HG02970 (cell line): ENCODE data around the gene DARS1.

Experiments
- ATAC-seq: cut with Tn5 transposase; IDR thresholded peaks from one replicate; pipeline ENCODE4 v1.9.1; 2021; ENCODE audit warnings: mild to moderate bottlenecking, moderate library complexity, moderate number of reproducible peaks; ENCODE audit not compliant: unreplicated experiment, low FRiP score

DARS1 gene

DNA sequence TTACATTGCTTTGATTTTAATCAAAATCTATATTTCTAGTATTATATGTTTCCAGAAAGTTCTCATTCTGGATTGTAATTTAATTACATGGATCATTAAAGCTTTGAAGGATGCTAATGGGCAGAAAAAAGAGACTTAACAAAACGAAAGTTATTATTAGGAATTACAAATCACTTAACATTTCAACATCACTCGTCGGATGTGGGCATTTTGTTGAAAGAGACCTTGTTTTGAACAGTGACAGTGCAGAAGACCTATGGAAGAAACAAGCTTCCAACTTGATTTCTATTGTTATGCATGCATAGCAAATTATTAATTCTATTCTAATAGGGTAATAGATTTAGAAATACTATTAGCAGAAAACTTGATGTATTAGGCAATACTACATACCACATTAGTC, 31.4 kb upstream of the DARS1 start:
- no peak for ATAC-seq

DNA sequence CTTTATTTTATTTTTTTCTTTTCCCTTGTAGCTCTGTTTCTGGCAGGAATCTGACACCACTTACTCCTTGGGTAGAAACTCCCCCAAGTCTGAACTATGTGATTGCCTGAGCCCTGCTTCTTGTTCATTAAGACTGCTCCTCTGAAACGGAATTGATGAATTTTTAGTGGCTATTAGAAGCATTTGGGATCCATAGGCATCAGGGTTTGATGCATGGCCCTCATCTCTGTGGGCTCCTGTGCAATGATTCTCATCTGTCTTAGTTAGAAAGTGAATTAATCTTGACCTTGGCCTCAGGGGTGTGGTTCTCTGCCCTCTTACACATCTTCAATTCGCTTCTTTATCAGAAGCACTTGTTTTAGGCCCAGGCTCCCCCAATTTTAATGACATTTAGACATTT, 31.0 kb upstream of the DARS1 start:
- no peak for ATAC-seq

DNA sequence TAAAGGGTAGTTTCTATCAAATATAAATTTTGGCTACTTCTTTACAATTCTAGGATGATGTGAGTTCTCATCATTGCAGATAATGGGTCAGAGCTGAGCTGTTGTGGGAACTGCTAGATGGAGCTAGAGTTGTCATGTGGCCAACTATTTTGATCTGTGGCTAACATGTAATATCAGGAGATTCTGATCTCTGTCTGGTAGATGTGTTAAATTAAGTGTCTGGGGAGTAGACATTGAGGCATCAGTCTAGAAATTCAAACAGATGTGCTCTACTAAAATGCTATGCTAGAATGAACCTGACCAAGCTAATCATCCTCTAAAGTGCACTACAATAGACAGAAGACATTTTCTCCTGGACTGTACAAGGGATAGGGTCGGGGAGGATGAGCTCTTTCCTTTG, 30.3 kb upstream of the DARS1 start:
- no peak for ATAC-seq

DNA sequence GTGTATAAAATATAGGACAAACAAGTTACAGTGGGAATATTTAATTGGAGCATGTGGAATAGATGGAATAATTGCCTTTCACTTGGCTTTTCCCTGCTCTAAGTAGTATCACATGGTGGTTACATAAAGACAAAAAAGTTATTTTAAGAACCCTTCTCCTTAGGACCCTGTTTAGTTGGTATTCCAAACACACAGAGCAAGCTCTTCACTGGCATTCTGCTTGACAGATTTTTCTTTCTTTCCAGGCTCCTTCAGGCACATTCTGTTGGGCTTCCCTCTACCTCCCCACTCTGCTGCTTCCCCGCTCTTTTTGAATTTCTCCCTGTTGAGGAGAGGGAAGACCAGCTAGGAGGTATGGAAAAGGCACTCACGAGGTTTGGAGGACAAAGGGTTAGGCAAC, 29.0 kb upstream of the DARS1 start:
- ATAC-seq = no peak

DNA sequence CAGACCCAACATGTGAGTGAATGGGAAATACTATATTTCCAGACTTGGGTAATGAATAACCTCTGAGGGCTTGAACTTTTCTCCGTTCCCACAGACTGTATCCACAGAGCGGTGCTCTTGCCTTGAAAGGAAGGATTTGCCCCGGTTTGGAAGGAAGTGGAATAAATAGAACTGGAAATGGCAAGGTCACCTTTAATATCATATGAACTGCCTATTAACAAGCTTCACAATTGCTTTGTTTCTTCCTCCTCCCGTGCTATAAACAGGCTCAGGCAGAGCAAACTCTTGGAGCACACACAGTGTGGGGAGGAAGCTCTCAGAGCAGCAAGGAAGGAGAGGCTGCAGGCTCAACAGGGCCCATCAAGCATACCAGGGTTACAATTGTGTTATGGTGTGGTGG, 28.5 kb upstream of the DARS1 start:
- ATAC-seq = no peak

DNA sequence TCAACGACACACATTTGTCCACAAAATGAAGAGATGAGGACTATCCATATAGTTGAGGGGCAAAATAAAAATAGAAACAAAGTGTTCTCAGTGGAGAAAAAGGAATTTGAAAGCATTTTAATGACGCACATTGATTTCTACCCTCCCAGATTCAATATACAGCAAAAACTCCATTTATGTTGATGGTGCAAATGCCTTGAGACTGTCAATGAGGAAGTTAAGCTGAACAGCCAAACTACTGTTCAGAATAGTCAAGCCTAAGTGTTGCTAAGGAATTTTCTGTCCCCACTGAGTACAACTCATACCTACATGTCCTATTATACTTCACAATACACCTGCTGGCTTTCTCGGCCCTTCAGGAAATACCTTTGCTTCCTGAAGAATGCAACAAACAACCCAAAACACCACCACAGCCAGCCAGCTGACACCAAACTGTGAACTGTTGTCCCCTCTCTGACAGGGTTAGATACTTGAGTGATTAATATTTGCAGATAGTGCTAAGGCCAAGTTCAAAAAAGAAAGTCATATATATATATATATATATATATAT, 27.8 kb upstream of the DARS1 start:
- no peak for ATAC-seq

DNA sequence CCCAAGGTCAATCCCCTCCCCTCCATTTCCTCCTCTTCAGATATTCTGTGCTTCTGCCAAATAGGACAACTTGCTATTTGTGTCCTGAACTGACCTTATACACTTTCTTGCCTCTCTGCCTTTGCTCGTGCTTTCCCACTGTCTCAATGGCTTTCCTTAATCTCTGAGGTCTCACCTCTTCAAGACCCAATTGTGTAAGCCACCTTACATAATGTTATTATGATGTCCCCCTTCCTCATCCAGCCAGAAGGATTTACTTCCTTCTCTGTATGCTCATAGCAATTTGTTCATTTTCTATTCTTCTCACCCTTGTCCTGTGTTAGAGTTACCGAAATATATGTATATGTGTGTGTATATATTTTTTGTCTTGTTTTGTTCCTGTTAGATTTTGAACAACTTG, 26.9 kb upstream of the DARS1 start:
- ATAC-seq = no peak

DNA sequence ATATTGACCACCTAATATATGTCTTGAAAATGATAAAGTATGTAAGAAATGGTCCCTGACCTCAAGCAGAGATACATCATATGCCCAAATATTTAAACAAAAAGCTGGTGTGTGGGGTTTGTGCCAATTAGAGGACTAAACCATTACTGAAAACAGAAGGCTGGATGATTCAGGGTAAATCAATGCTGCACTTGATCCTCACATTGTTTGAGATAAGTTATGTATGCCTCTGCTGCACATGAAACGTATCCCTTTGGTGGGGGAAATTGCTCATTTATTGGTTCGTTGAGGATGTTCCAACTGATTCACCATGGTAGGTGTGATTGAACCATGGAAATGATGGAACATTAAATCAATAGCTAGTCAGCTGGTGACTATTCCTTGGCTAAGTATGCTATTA, 24.7 kb upstream of the DARS1 start:
- ATAC-seq = no peak

DNA sequence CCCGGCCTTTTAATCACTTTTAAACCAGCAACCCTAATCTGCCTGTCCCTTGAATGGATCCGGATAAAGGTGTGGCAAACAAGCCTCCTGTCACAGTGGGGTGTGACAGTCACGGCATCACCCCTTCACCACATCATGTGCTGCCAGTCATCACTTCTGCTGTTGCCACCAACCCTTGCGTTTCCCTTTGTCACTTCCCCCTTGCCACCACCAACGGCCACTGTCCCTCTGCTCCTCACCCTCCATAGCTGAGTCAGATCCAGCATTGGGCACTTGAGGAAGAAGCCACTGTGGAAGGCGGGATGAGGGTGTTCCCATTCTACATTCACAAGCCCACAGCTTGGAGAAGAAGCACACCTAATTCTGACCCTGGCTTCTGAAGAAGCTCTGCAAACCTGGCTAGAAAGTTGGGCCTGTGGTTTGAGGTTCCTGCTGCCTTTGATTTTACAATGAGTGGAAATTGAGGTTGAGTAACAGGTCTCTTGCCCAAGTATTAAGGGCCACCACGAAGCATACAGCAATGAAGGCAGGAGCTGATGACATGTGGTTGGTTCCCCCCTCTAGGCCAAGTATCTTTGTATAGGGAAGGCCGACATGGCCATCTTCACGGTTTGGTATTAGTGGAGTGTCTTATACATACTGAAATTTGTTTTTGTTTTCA, 22.9 kb upstream of the DARS1 start:
- no peak for ATAC-seq

DNA sequence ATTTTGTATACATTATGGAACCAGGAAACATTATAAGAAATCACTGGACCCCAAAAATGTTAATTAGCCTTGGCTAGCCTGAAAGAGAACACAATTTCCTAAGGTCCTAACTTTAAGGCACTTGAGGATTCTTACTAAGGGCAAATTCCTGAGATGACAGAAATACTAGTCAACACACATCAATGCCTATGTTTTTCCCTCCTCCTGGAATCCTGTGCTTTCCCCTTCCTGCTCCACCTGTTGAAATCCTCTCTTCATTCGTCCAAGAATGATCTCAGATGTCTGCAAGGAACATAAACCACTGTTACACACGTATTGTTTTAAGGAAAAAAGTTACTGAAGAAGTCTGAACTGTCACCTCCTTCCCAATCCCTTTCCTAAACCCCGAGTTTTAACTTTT, 21.2 kb upstream of the DARS1 start:
- no peak for ATAC-seq

DNA sequence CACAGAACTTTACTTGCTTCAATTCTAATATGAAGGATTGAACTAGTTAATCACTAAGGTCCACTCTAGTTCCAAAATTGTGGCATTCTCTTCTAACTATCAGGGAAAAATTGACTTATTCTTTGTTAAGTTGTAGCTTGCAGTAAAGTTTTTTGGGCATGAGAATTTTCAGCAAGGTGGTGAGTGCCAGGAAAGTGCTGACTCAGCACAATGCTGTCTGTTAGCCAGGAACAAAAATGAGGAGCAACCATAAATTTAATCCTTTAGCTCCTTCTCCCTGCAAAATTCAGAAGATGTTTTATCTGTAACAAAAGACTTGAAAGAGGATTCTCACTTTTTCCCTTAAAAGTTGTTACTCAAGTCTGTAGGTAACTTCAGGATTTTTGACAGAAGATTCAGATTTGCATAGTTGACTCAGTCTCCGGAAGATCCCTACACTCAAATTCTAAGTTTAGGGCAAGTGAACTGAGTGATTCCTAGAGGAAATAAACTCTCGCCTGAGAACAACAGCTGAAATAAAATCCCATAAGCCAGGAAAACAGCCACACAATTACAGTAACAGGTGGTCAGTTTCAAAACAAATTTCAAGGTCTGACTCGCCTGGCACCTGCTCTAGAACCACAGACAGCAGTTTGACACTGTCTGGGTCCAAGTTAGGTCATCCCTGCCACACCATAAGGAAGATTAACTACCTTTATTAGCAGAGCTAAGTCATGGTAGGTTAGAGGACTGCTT, 20.2 kb upstream of the DARS1 start:
- ATAC-seq = no peak

DNA sequence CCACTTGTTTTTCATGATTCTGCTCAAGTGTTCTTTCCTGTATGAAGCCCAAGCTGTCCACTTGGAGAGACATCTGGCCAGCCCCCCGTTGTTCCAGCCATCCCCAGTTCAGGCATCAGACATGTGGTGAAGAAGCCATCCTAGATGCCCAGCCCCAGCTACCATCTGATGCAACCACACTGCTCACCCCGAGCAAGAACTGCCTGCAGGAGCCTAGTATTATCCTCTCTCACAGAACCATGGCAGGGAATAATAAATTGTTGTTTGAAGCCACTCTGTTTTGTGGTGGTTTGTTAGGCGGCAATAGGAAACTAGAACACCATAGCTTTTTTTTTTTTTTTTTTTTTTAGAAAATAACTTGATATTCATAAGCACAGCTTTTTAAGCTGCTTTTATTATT, 19.5 kb upstream of the DARS1 start:
- no peak for ATAC-seq

DNA sequence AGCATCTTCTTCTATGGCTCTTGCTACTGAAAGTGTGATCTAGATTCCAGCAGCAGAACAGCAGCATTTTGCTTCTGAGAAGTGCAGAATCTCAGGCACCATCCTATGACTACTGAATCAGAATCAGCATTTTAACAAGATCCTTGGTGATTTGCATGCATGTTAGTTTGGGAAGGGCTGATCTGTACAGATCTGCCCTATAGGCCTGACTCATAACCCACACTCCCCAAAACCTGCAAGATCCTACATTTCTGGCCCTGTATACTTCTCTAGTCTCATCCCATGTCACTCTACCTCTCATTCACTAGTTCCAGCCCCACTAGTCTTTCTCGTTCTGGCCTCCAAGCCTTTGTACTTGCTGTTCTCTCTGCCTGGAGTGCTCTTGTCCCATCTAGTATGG, 15.7 kb upstream of the DARS1 start:
- no peak for ATAC-seq

DNA sequence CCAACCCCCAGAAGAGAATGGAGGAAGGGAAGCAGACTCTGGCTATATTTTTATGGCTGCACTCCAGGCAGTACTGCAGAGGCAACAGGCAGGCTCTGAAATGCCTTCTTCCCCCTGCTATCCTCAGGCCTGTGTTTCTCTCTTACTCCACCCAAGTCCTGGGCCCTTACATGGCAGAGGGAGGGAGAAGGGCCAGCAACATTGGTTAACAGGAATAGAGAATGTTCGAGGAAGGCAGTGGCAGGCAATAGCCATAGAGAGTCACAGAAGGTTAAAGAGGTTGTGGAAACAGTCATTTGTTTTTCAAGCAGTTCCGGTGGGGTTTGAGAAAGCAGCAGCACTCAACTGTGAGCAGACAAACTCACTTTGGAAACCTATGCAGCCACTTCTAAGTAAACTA, 15.1 kb upstream of the DARS1 start:
- no peak for ATAC-seq

DNA sequence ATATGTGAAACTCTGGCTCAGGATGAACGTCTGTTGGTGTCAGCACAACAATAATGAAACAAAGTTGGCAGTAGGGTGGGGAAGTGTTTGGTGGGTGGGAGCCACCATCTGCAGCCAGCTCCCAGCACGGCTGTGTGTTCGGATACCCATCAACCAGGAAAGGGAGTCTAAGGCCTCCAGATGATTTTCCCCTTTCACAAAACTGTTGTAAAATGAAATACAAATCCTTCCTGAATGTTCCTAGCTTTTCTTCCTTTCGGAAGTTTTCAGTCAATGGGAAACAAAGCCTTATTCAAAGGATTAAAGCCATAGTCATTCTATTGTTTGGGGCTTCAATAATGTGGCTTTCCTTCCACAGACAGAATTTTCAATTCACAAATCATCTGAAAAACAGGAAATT, 14.5 kb upstream of the DARS1 start:
- ATAC-seq = no peak

DNA sequence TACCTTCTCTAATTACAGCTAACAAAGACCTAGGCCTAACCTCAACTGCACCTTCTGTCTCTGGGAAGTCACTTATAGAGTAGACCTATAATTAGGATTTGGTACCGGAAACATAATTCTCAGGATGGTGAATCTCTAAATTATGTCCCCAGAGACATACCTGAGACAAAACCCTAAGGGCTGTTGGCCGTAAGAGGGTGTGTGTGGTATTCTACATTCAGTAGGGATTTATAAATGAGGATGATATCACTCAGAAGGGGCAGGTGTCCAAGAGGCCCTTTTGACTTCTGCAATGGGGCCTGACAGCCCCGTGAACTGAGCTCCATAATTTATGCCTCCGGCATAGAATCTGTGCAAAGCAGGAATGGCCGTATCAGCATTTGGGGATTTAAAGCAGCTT, 13.5 kb upstream of the DARS1 start:
- no peak for ATAC-seq

DNA sequence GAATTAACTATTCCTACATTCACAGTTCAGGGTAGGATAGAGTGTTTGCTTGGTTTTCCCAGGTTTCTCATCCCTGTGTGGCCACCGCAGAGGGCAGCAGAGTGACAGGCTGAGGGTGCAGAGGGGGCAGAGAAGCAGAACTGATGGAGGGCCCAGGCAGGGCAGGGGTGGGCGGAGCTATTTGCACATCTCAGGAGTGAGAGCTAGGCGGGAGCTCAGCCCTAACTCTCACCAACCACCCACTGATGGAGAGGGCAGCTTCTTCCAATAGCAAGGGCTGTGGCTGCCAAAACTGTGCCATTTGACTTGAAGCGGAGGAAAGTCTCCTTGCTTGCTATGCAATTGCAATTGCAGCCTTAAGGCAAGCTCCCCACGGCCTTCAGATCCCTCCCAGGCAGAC, 12.0 kb upstream of the DARS1 start:
- no peak for ATAC-seq

DNA sequence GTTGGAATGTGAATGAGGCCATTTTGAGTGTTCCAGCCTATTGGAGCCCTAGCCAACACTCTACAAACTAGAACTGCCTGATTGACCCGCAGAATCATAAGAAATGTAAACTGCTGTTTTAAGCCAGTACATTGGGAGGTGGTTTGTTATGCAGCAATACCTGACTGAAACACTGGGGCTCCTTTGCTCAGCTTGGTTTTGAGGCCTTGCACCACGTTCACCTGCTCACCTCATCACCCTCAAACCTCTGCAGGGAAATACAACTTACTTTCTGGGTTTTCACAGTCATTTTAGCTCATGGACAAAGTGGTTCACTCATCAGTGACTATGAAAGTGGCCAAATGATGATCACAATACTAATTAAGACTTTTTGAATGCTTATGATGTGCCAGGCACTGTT, 10.9 kb upstream of the DARS1 start:
- no peak for ATAC-seq

DNA sequence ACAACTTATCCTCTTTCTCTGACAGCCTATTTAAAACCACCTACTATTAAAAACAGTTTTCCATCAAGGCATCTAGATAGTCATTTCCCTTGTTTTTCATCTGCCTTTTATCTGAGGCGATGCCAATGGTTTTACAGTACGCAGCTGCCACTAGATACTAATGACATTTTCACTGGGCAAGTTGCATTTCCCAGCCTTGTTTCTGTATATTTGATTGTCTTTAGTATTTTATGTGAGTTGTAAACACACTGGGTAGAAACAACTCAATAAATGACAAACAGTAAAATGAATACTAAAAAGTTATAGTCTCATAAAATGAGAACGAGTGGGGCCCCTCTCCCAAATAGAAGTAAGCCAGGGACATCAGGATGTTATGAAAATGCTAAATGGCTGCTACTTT, 8.9 kb upstream of the DARS1 start:
- ATAC-seq = no peak

DNA sequence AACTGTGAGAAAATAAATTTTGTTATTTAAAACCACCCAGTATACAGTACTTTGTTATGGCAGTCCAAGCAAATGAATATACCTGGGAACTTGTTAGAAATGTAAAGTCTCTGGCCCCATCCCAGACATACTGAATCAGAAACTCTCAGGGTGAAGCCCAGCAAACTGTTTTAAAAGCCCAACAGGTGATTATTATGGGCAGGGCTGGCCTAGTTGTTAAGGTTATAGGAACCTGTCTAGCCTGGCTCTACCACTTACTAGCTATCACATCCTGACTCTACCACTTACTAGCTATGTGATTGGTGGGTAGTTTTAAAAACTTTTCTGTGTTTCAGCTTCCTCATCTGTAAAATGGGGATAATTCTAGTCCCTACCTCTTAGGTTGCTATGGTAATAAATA, 8.0 kb upstream of the DARS1 start:
- no peak for ATAC-seq

DNA sequence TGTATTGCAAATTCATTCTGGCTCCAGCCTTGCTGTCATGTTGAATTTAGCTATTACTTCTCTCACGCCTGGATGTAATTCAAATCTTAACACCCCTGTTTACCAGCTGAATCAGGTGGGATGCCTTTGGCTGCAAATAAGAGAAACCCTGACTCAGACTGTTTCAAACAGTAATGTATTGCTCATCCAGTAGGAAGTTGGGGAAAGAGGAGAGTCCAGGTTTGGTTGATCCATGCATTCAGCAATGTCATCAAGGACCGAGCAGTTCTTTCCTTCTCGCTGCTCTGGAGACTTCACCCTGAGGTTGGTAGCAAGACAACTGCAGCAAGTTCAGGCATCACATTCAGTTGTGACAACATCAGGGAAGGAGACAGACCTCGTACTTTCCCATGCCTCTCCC, 6.4 kb upstream of the DARS1 start:
- no peak for ATAC-seq

DNA sequence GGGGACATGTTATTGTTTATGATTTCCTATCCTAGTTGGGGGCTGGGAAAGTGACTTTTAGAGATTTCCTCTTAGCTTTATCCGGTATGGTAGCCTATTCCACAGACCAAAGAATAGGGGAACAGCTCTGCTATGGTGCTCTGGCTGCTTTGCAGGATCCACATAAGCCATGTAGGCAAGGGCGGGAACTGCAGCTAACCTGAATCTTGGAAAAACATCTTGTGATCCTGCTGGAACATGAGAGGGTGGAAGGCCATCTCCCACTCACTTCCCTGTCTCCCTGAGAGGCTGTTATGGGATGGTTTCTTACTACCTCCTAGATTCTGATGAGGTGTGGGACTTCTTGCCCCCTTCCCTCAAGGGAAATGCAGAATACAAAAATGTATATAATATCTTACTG, 2.0 kb upstream of the DARS1 start:
- no peak for ATAC-seq
